NCI-H774 (cell line): Measurements from ENCODE around the gene MEF2A.

ENCODE experiments used
- DNase-seq: peaks from one replicate; lab custom pipeline; 2025; lab: John Stamatoyannopoulos, UW

Gene MEF2A

DNA sequence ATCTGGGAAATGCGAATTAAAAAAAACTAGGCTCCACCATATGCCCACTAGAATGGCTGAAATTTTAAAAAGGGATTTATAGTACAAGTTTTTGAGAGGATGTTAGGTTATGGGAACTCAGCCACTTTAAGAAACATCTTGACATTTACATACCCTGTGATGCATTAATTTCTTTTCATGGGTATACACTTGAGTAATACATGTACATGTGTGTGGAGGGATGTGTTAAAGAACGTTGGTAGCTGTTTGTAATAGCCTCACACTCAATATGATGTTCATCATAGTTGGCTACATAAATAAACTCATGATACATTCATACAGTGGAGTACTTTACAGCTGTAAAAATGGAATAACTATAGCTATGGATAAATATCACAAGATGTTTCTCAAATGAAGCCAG lies 40.9 kb downstream of the MEF2A start:
- DNase-seq, result no peak

DNA sequence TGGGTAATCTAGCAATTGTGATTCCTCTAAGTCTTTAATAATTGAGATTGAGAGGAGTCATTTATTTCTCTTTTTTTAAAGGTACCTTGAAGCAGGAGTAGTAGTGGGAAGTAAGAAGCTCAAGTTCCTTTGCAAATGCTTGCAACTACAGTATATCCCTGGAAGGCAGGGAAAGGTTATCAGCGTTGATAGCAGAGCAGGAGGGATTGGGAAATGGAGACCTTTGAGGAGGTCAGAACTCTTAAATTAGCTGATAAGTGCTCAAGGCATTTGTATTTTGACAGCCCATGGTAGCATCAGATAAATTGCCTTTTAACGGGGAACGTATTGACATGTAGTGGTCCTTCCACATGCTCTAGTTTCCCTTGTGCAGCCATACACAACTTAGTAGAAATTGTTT lies 47.7 kb downstream of the MEF2A start:
- no peak for DNase-seq

DNA sequence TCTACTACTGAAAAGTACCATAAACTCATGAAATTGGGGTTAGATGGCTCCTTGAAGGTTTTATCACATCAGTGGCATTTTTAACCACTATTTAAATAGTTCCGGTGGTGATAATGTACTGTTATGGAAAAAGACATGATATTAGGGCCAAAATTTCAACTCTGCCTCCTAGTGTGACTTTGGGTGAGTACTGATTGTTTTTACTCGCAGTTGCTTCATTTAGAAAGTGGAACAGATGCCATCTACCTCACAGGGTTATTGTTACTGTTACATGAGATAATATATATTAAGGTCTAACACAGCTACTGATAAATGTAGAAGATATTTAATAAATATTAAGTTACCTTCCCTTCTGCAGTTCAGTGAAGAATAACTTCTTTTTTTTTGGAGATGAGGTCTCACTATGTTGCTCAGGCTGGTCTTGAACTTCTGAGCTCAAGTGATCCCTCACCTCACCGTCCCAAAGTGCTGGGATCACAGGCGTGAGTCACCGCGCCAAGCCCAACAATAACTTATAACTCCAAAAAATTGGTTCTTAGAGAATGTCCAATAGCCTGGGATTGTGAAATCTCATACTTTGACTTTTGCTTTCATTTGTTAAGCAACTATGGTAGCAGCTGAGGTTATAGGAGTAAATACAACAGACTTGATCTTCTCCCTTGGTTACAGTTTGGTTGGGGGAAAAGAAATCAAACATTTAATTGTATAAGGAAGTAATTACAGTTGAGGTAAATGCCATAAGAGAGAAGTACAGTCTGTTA lies 48.3 kb downstream of the MEF2A start:
- no peak for DNase-seq

DNA sequence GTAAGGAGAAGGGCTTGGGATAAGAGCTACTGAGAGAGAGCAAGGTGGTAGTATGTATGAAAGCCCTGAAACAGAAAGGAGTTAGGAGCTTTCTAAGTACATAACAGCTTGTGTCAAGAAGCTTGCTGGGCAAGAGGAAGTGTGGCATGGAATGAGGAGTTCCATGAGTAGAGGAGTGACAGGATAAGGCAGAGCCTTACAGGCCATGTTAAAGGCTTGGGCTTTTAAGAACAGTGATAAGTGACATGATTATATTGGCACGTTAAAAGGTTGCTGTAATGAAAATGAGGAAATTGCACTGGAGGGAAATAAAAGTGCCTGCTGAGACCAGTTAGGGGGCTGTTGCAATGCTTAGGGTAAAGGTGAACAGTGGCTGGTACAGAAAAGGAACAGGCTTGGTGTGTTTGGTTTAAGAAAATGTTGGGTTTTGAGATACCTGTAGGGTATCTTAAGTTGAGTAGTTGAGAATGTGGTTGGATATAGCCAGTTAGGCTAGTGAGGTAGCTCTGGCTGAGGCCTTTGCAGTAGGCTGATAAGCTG lies 49.0 kb downstream of the MEF2A start:
- no peak for DNase-seq

DNA sequence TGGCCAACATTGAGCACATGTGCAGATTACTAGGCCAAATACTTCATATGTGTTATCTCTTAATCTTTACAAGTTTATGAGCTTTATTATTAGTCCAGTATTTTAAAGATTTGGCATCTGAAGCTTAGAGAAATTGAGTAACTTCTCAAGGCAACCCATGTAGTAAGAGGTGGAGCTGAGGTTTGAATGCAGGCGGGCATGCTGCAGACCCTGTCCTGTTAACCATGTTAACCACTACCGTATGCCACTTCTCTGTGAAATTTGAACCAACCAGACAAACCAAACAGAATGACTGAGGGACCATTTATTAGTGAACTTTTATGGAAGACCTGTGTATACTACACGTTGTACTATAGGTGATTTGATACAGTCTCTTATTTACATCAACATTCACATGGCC lies 49.7 kb downstream of the MEF2A start:
- DNase-seq, result no peak

DNA sequence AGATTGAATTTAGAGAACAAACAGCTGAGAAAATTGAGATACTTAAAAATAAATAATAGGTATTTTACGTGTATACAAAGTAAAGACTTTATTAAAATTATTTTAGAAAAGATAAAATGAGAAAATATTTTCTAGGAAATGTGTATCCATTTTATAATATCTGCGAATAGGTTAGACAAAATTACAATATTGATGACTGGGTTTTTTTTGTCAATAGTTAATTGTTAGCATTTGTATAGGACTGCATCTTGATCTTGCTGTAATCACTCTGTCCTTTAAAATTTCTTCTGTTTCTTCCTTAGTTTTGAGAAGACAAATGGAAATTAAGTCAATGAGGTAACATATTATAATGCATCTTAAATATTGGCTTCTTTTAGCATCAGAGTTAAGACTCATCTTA lies 50.3 kb downstream of the MEF2A start:
- DNase-seq, result no peak

DNA sequence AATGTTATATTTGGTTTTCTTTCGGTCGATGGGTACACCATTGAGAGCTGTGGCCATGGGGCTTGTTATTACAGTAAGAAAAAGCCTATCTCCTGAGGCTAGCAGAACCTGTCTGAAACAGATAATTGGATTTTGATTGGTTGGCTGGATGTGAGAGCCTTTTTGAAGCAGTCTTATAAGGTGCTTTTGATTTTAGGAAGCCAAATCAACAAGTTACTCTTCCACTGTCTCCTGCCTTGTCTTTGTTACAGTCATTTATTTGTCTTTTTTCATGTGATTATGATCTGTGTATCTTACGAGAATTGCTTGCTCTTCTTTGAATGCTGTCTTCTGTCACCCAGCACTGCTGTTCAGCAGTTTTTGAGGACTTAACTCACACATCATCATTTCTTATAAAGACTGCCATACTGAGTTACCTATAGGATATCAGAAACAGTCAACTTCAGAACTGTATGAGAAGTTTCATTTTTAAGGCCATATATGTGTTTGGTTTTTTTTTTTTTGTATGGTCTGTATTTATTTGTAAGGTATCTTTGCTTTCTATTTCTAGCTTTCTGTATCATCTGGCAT lies 51.1 kb downstream of the MEF2A start:
- DNase-seq, result no peak

DNA sequence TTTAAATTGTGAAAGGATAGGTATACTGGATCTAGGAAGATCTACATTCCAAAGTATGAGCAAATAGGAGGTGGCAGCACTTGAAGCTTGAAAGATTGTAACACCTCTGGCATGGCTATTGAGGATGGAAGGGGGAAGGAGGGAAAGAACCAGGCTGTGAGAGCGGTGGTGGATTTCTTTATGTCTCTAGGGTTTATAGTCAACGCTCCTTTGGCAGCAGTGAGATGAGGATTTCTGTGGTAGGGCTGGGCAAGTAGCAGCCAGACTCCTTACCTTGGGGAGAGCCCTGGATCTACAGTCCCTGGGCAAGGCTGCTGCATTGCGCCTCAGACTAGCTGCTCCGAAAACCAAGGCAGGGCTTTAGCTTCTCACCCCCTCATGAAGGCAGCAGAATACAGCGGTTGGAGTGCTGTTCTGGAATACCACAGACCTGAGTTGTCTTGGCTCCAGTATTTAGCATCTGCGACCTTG lies 53.2 kb downstream of the MEF2A start:
- no peak for DNase-seq

DNA sequence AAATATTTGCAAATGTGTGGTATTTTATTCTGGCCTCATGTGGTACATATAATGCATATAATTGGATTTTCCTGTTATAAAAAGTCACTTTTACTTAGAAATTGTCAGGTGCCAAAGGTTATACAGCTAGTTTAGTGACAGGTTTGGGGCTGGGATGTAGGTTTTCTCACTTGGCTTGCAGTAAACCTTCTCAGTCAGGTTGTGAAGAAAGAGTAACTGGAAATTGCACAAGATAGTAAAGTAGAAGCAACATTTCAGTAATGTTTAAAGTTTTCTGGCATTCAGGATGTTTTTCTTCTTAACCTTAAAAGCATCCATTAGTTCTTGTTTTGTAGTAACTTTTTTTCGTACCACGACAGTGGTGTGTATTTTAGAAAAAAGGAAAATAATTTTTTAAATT lies 53.9 kb downstream of the MEF2A start:
- no peak for DNase-seq

DNA sequence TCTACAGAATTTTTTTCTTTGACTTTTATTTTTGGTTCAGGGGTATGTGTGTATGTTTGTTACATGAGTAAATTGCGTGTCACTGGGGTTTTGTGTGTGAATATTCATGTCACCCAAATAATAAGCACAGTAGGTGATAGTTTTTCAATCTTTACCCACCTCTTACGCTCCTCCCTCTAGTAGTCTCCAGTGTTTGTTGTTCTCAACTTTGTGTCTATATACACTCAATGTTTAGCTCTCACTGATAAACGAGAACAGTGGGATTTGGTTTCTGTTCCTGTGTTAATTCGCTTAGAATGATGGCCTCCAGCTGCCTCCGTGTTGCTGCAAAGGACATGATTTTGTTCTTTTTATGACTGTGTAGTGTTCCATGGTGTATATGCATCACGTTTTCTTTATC lies 54.4 kb downstream of the MEF2A start:
- no peak for DNase-seq

DNA sequence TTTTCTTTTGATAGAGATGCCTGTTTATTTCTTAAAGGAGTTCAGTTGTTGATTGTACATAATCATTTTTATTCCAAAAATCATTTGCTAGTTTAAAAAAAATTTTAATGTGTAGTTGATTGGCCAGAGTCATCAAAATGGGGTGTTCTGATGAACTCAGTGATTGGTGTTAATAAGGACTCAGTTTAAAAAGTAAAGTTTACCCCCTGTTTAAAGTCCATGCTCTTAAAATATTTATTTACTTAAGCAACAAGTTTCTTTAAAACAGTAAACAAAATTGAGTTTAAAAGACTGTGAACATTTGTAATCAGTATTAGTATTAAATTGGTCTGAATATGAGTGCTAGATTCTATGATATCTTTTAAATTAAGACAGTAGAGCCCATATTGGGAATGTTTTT lies 56.0 kb downstream of the MEF2A start:
- DNase-seq, result no peak

DNA sequence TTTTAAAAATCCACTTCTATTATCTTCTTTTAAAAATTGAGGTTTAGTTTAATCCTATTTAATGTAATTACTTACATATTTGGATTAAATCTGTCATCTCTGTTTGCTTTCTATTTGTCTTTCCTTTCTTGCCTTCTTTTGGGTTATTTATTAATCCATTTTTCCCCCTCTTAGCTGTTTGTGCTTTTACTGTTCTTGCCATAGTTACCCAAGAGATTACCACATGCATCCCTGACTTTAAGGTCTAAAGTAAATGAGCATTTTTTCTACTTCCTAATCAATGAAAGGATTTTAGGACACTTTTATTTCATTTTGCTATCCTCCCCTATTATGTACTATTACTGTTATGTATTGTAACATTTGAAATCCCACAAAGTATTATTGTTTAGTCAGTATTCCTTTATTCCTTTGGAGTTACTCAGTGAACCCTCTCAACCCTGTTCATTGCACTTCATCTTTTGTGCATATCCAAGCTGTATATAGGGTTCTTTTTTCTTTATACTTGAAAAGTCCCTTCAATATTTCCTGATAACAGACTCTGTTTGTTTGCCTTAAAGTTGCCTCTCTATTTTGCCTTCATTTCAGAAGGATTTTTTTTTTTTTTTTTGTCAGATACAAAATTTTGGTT lies 62.7 kb downstream of the MEF2A start:
- no peak for DNase-seq

DNA sequence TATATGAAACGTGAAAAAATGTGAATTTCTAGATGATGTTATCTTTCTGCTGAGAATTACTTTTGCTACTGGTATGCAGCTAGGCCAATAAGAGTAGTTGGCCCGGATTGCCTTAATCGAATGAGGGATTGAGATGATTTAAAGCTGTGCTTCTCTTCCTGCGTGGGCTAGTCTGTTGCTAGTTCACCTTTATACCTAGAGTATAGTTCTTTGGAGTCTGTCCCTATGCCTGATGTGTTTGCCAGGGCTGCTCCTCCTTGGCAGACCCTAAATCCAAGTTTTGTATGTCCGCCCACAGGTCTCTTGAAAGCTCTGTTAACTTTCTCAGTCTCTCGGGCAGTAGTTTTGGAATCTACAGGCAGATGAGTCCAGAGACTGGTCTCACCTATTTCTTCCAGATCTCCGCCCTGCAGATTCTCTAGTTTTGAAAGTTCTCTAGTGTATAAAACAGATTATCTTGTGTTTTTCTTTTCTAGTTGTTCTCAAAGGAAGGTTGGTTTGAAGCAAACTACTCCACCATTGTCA lies 64.9 kb downstream of the MEF2A start:
- DNase-seq, result no peak

DNA sequence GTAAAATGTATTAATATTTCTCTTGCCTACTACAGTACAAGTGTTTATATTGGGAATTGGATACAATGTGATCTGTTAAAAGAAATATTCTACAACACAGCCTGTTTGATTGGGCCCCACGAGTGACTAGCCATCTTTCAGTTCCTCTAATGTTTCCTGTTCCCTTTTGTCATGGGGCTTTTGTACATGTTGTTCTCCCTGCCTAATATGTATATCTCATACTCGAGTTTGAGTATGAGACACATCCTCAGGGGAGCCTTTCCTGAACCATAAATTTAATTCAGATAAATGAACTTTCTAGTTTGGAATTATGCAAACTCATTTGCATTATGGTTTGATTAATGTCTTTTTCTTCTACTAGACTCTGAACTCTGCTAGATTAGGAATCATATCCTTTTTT lies 65.5 kb downstream of the MEF2A start:
- DNase-seq, result no peak

DNA sequence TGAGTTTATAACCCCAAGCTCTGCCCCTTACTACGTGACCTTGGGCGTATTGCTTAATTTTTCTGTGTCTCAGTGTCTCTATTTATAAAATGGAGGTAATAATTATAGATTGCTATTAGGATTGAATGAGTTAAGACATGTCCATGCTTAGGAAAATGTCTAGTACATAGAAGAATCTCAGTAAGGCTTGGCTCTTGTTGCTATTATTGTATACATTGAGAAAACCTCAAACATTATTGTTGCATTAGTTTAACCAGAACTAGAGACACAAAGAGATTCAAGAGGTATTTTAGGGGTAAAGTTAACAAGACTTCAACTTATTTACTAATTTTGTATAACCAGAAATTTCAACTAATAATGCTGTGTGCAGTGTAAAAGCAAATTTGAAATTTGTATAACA lies 66.7 kb downstream of the MEF2A start:
- no peak for DNase-seq

DNA sequence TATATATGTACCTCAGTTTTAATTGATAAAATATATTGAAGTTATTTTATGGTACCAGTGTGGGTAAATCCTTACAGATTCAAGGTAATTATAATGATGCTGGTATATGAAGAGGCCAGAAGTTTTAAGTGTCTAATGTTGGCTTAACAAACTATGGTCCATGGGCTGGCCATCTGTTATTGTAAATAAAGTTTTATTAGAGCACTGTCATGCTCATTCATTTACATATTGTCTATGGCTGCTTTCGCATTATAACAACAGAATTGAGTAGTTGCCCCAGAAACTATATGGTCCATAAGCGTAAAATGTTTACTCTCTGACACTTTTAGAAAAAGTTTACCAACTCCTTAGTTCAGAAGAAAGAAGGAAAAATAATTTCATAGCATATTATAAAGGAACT lies 67.9 kb downstream of the MEF2A start:
- no peak for DNase-seq

DNA sequence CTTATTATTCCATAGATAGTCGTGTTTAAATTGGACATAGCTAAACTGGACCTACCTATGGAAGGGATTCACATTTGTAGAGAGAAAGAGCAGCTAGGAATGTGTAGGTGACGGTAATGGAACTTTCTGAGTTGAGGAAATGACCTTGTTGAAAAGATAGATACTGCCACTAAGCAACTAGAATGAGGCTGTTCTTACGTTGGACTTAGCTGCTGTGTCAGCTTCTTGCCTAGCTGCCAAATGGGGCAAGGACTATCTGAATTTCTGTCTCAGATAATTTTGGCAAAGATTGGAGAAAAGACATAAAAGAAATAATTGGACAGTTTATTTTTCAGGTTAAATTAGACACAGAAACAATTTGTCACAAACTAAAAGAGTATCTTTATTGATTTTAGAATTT lies 68.8 kb downstream of the MEF2A start:
- no peak for DNase-seq

DNA sequence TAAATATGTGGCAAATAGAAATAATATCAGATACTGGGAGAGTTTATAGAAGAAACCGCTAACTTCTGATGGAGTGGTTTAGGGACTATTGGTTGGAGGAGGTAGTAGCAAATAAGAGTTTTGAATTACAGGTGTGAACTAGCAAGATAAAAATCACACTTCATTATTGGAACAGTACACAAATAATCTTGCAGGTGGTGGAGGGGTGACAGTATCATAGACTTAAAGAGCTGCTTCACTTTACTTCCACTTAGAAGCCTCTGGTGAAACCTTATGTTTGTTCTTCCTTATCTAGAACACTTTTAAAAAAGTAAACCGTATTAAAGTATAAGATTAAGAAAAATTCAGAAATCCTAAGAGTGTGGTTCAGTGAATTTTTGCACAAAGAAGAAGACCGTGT lies 69.4 kb downstream of the MEF2A start:
- no peak for DNase-seq

DNA sequence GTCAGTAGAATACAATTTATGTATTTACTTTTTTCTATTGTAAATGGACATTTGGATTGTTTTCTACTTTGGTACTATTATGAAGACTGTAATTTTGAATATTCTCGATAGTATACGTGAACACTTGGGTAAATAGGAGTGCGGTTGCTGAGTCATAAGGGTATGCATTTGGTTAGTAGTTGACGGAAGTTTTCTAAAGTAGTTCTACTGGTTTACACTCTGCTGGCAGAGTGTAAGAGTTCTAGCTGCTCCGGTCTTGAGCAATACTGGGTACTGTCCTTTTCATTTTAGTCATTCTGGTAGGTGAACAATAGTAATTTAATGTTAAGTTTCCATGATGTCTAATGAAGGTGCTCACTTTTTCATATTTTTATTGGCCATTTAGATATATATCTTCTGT lies 70.0 kb downstream of the MEF2A start:
- DNase-seq, result no peak

DNA sequence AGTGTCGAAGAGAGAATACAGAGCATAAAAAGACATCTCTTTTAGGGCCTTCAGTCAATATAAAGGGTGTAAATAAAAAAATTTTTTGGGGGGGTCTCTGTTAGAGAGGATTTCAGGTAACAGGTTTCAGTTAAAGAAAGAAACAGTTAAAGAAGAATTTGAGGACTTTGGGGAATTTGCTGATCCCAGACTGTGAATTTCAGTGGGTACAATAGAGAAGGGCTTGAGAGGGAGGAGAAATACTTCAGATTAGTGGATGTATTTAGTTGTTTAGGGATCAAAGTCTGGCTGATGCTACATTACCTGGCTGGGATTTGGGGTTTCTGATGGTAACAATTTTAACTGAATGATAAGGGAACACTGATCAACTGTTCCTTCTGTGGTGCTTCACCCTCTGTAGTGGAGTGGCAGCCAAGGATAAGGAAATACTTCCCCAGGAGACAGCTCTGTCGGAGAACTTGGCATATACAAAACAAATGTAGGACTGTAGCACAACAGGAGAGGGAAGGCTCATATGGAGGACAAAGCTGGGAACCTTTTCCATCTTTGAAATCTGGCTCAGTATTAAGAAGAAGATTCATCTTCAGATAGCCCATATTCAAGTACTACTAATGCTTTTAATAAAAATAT lies 79.2 kb downstream of the MEF2A start:
- DNase-seq, result no peak

DNA sequence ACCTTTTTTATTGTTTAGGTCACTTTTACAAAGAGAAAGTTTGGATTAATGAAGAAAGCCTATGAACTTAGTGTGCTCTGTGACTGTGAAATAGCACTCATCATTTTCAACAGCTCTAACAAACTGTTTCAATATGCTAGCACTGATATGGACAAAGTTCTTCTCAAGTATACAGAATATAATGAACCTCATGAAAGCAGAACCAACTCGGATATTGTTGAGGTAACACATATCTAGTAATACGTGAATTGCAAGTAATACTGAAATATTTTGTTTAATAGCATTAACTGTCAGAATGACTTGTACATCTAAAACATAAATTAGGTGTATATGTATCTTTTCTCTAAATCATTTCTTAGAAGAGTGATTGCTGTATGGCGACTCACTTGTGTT lies 79.8 kb downstream of the MEF2A start:
- DNase-seq, result no peak

DNA sequence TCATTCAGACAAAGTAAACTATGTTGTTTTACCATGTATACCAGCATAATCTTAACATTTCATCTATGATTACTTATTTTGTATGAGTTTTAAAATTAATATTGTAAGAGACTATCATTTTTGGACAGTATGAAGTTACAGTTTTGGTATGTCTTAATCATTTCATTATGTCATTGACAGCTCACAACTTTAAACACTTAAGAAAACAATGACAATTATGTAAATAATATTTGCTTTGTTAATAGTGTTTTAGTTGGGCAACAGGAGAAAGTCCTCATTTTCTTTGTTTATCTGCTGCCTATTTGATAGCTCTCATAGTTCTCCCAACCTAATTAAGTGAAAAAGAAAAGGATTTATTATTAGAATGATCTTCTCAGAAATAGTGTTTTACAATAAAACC lies 80.2 kb downstream of the MEF2A start:
- no peak for DNase-seq
